ENCODE data around the gene TCEA2. TPM values are rescaled to one million over a fixed set of nuclear protein-coding genes. Genes with fewer than 3 reads are reported as not detected.

Gene TCEA2
- total and polyA plus RNA-seq, 2 of the 13 experiments (the other 11 are each of a cell fraction or from before 2014, with no cell fraction given), result 28.1 to 33.7 TPM

GRCh38 chr20:64042054-64042781 lies 20.8 kb upstream of the TCEA2 start (continued):
- TF ChIP-seq ZBTB33 (CRISPR knock-in tag; IDR thresholded peaks at IDR 0.05), result no peak
- TF ChIP-seq SATB2 (CRISPR knock-in tag; IDR thresholded peaks at IDR 0.05), result no peak; the same call in 1 of the 2 replicates
- TF ChIP-seq NFKBIZ (CRISPR knock-in tag; IDR thresholded peaks at IDR 0.05), result no peak; the same call in 1 of the 2 replicates
- peak; percentile 86 for TF ChIP-seq WIZ (CRISPR knock-in tag; IDR thresholded peaks at IDR 0.05)
- TF ChIP-seq HDAC2 (CRISPR knock-in tag; IDR thresholded peaks at IDR 0.05), result peak; percentile 42; the same call in 1 of the 2 replicates
- TF ChIP-seq TAF1 (CRISPR knock-in tag; IDR thresholded peaks at IDR 0.05), result peak; percentile 73; the same call in 1 of the 2 replicates
- no peak for TF ChIP-seq ZNF207 (IDR thresholded peaks at IDR 0.05; ENCODE audit: borderline replicate concordance)
- peak; percentile 75; the same call in 1 of the 2 replicates for TF ChIP-seq ZNF879 (CRISPR knock-in tag; IDR thresholded peaks at IDR 0.05)
- no peak for TF ChIP-seq SNAPC2 (CRISPR knock-in tag; IDR thresholded peaks at IDR 0.05)
- TF ChIP-seq PBX2 (CRISPR knock-in tag; IDR thresholded peaks at IDR 0.05), result no peak
- peak; percentile 60 to 87 for TF ChIP-seq HMGXB4 (CRISPR knock-in tag; IDR thresholded peaks at IDR 0.05; ENCODE audit: borderline replicate concordance in 1 of 2, low read depth in 1 of 2)
- no peak for TF ChIP-seq FOXK2 (IDR thresholded peaks at IDR 0.05)
- TF ChIP-seq ZNF20 (CRISPR knock-in tag; IDR thresholded peaks at IDR 0.05), result no peak
- TF ChIP-seq NFE2 (CRISPR knock-in tag; IDR thresholded peaks at IDR 0.05), result no peak
- peak; percentile 88; the same call in 1 of the 2 replicates for TF ChIP-seq MTA1 (CRISPR knock-in tag; IDR thresholded peaks at IDR 0.05; ENCODE audit: borderline replicate concordance)
- no peak for TF ChIP-seq HMG20B (CRISPR knock-in tag; conservative IDR thresholded peaks at IDR 0.05)
- no peak; the same call in none of the 2 replicates for TF ChIP-seq ZNF574 (CRISPR knock-in tag; IDR thresholded peaks at IDR 0.05)
- peak; percentile 83; the same call in 1 of the 2 replicates for TF ChIP-seq MEIS1 (CRISPR knock-in tag; IDR thresholded peaks at IDR 0.05; ENCODE audit: borderline replicate concordance)
- TF ChIP-seq ZNF230 (CRISPR knock-in tag; IDR thresholded peaks at IDR 0.05), result peak; percentile 44; the same call in 1 of the 2 replicates
- TF ChIP-seq ZNF652 (CRISPR knock-in tag; IDR thresholded peaks at IDR 0.05; ENCODE audit: borderline replicate concordance, low read depth), result no peak
- TF ChIP-seq CC2D1A (CRISPR knock-in tag; IDR thresholded peaks at IDR 0.05), result 0 out of 2 replicates have a peak, but pooled peaks have one; percentile 55
- TF ChIP-seq NCOR1 (IDR thresholded peaks at IDR 0.05; ENCODE audit: borderline replicate concordance, low read length), result no peak
